Suprapubic skin (tissue), 4 donors: ENCODE results near the gene NENF. TPM values are rescaled to one million over a fixed set of nuclear protein-coding genes. Genes with fewer than 3 reads are reported as not detected.
A peak's percentile ranks its signal among the peaks of the same experiment; 100 is the strongest.
"Not testable (repeated sequence)": the region's sequence is repeated elsewhere in the genome, so short reads cannot be mapped to it uniquely, and the experiment has no call there.

Source experiments
- DNase-seq, 2 donors: peaks; one replicate each; pipeline ENCODE4 v3.0.0-alpha.2; 2019; ENCODE audit warnings: low spot score in 2 of 2
- H3K27ac ChIP-seq: fragments of 200-600 bp; sonication (generic); one replicate; pipeline ENCODE4 v1.5.1; 2019
- H3K27me3 ChIP-seq: fragments of 200-600 bp; sonication (generic); one replicate; pipeline ENCODE4 v1.5.1; 2019
- H3K36me3 ChIP-seq: fragments of 200-600 bp; sonication (generic); one replicate; pipeline ENCODE4 v1.5.1; 2019
- H3K4me1 ChIP-seq: fragments of 200-600 bp; sonication (generic); one replicate; pipeline ENCODE4 v1.5.1; 2019
- H3K4me3 ChIP-seq: fragments of 200-600 bp; sonication (generic); one replicate; pipeline ENCODE4 v1.5.1; 2019; ENCODE audit warnings: mild to moderate bottlenecking
- H3K9me3 ChIP-seq: fragments of 200-600 bp; sonication (generic); one replicate; pipeline ENCODE4 v1.5.1; 2019
- EP300 ChIP-seq: sonication (generic); formaldehyde crosslinking; IDR thresholded peaks from one replicate; pipeline ENCODE4 v1.6.1; 2017; ENCODE audit warnings: antibody characterized with exemption
- POLR2A ChIP-seq, 2 donors: fragments of 450-650 bp; IDR thresholded peaks; one replicate each; pipeline ENCODE4 v1.6.1; 2017; ENCODE audit warnings: antibody characterized with exemption in 2 of 2, mild to moderate bottlenecking in 2 of 2, moderate library complexity in 2 of 2
- POLR2AphosphoS5 ChIP-seq, 3 donors: sonication (generic); formaldehyde crosslinking; IDR thresholded peaks; one replicate each; pipeline ENCODE4 v1.6.1; 2017; ENCODE audit warnings: antibody characterized with exemption in 3 of 3
- WGBS: methylation state at CpG from one replicate; pipeline ENCODE4 v1.1.5; 2018; 5-methylcytosine and 5-hydroxymethylcytosine counted together
- total RNA-seq, 4 donors: library from RNA; depleted of rRNA; stranded (reverse); fragments of >200 nt; gene quantifications; one replicate each; pipeline ENCODE4 v1.1.0, GENCODE V29; 2016
- TF ChIP-seq, protein P1 (sequence below), 2 donors: fragments of 200-600 bp in 1 of 2; fragments of 450-650 bp in 1 of 2; sonication (generic) in 1 of 2; IDR thresholded peaks; one replicate each; pipeline ENCODE4 v1.5.1; 2016 to 2019; ENCODE audit warnings: antibody characterized with exemption in 2 of 2, mild to moderate bottlenecking in 1 of 2, moderate library complexity in 1 of 2

NENF gene
- total RNA-seq, 4 donors from 2014 or later, result 60.6 to 104 (median 87.4) TPM

DNA sequence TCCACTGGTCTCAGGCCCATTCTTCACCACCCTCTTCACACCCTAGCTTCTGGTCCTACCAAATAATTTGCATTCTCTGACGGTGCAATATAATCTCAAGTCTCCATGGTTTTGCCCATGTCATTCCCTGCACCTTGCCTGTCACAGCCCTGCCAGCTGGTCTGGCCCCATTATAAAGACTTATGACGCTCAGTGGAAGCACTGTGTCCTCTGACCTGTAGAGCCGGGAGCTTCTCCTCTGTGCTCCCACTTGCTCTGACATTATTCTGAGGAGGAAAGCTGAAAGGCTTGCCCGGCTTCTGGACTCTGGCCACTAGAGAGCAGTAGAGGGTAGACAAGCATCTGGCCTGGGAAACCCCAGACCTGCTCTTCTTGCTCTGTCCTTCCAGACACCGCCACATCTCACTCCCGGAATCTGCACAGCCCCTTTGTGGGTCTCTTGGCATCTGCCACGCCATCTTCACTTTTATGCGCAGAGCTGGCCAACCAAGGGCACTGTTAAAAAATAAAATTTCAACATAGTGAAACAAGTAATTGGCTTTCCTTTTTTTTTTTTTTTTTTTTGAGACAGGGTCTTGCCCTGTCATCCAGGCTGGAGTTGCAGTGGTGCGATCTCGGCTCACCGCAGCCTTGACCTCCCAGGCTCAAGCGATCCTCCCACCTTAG is 44.4 kb downstream of the NENF start:
- H3K4me1 ChIP-seq, result peaks cover 12% of the 10 kb centered on the region
- H3K27ac ChIP-seq, result no peak overlapping the region
- no peak for TF ChIP-seq EP300
- TF ChIP-seq, protein P1, sequence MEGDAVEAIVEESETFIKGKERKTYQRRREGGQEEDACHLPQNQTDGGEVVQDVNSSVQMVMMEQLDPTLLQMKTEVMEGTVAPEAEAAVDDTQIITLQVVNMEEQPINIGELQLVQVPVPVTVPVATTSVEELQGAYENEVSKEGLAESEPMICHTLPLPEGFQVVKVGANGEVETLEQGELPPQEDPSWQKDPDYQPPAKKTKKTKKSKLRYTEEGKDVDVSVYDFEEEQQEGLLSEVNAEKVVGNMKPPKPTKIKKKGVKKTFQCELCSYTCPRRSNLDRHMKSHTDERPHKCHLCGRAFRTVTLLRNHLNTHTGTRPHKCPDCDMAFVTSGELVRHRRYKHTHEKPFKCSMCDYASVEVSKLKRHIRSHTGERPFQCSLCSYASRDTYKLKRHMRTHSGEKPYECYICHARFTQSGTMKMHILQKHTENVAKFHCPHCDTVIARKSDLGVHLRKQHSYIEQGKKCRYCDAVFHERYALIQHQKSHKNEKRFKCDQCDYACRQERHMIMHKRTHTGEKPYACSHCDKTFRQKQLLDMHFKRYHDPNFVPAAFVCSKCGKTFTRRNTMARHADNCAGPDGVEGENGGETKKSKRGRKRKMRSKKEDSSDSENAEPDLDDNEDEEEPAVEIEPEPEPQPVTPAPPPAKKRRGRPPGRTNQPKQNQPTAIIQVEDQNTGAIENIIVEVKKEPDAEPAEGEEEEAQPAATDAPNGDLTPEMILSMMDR (IDR thresholded peaks at IDR 0.05), result peak; percentile 83 to 86
- TF ChIP-seq POLR2AphosphoS5 (IDR thresholded peaks at IDR 0.05), result no peak
- TF ChIP-seq POLR2A (IDR thresholded peaks at IDR 0.05), result no peak
- 27% methylated on average over 12 of the region's 12 CpGs for WGBS
- H3K4me3 ChIP-seq, result no peak overlapping the region
- no peaks in the 10 kb centered on the region for H3K27me3 ChIP-seq
- no peaks in the 10 kb centered on the region for H3K36me3 ChIP-seq
- peak; percentile 84 to 90 for DNase-seq
- no peaks in the 10 kb centered on the region for H3K9me3 ChIP-seq

DNA sequence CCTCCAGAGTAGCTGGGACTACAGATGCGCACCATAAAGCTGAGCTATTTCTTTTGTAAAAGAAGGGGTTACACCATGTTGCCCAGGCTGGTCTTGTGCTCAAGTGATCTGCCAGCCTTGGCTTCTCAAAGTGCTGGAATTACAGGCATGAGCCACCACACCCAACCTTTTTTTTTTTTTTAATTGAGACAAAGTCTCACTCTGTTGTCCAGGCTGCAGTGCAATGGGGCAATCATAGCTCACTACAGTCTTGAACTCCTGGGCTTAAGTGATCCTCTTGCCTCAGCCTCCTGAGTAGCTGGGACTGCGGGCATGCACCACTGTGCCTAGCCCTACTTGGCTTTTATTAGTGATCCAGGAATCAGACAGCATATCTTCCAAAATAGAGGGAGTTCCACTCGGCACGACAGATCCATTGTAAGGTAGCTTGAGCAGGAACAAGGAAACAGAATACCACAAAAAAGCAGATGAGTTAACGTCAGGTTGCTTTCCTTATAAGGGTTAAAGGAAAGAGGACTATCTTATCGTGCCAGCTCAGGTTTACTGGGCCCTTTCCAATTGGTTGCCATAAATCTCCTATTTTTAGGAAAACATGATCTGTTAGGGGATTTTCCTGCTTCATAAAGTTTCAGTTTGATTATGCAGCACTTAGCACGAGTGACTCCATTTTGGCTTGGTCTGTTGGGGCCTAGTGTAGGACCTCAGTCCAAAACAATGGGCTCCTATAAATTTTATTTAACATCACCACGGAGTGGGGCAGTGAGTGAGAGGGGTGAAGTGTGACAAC is 45.2 kb downstream of the NENF start:
- 52% methylated on average over 8 of the region's 8 CpGs for WGBS
- TF ChIP-seq EP300 (no peak), POLR2AphosphoS5 (IDR thresholded peaks at IDR 0.05) (no peak), POLR2A (IDR thresholded peaks at IDR 0.05) (no peak)
- TF ChIP-seq, protein P1 (IDR thresholded peaks at IDR 0.05), result no peak
- peak in 1 of 2 donors; percentile 62 for DNase-seq
- no peaks in the 10 kb centered on the region for H3K27me3 ChIP-seq
- peaks cover 15% of the 10 kb centered on the region for H3K4me1 ChIP-seq
- no peaks in the 10 kb centered on the region for H3K9me3 ChIP-seq
- H3K4me3 ChIP-seq, result no peak overlapping the region
- no peaks in the 10 kb centered on the region for H3K36me3 ChIP-seq
- H3K27ac ChIP-seq, result no peak overlapping the region

DNA sequence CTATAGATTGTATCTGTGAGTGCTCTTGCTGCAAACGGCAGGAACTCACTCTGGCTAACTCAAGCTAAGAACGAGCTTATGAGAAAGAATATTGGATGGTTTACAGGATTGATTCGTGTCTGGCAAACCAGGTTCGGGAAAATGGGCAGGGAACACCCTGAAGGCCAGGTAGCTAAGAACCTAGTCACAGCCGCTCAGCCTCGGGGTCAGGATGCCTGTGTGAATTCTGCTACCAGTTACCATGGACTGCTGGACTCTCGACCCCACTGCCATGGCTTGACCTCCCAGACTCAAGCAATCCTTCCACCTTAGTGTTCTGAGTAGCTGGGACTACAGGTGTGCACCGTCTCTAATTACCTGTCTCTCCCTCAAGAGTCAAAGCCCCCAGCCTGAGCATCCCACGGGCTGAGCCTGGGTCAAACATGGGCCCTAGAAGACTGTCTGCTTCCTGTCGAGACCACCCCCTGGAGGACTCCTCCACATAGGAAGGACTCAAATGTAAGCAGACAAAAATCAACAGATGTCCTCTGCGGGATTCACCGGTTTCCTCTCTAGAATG is 45.8 kb downstream of the NENF start:
- TF ChIP-seq, protein P1 (IDR thresholded peaks at IDR 0.05), result no peak

DNA sequence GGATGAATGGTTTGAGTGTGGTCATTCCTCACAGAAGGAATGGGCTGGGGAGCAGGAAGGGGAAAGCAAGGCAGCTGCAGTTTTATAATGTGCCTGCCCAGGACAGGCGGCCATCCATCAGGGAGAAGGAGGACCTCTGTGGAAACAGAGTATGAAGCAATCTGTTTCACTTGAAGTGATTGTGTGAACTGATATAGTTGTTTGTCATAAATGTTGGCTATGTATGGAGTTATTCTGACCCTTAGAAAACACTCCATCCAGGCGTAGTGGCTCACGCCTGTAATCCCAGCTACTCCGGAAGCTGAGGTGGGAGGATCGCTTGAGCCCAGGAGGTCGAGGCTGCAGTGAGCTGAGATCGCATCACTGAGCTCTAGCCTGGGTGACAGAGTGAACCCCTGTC is 46.5 kb downstream of the NENF start:
- no peak for TF ChIP-seq POLR2A (IDR thresholded peaks at IDR 0.05)
- TF ChIP-seq, protein P1 (IDR thresholded peaks at IDR 0.05), result no peak
- TF ChIP-seq EP300, result no peak
- TF ChIP-seq POLR2AphosphoS5 (IDR thresholded peaks at IDR 0.05), result no peak
- 85% methylated on average over 7 of the region's 7 CpGs for WGBS
- Histone ChIP-seq H3K4me3 (no peak overlapping the region), H3K9me3 (no peaks in the 10 kb centered on the region), H3K4me1 (peaks cover 15% of the 10 kb centered on the region), H3K27ac (no peak overlapping the region), H3K27me3 (no peaks in the 10 kb centered on the region), H3K36me3 (no peaks in the 10 kb centered on the region)
- no peak for DNase-seq

More for the DNA sequence above, 45.8 kb downstream of the NENF start:
- no peak for DNase-seq
- 85% methylated on average over 12 of the region's 12 CpGs for WGBS
- Histone ChIP-seq H3K4me1 (peaks cover 15% of the 10 kb centered on the region), H3K27me3 (no peaks in the 10 kb centered on the region), H3K9me3 (no peaks in the 10 kb centered on the region), H3K4me3 (no peak overlapping the region), H3K36me3 (no peaks in the 10 kb centered on the region), H3K27ac (no peak overlapping the region)

DNA sequence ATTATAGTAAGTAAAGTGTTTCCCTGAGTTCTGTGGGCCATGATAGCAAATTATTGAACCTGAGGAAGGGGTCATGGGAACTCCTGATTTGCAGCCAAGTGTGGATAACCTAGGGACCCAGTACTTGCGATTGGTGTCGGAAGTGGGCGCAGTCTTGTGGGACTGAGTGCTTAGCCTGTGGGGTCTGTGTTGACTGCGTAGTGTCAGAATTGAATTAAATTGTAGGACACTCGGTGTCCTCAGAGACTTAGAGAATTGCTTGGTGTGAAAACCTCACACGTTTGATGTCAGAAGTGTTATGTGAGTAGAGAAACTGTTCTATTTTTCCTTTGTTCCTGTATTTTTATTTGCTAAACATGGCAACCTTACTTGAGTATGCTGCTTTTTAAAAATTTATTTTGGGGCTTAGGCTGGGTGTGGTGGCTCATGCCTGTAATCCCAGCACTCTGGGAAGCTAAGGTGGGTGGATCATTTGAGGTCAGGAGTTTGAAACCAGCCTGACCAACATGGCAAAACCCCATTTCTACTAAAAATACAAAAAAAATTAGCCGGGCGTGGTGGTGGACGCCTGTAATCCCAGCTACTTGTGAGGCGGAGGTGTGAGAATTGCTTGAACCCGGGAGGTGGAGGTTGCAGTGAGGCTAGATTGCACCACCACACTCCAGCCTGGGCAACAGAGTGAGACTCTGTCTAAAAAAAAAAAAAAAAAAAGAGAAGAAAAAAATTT is 48.2 kb downstream of the NENF start:
- not testable (repeated sequence) for H3K4me3 ChIP-seq, H3K27me3 ChIP-seq, H3K9me3 ChIP-seq, H3K36me3 ChIP-seq, H3K27ac ChIP-seq
- peaks cover 15% of the 10 kb centered on the region for H3K4me1 ChIP-seq
- peak in 1 of 2 donors; percentile 40 for DNase-seq
- whole genome bisulfite sequencing, result 85% methylated on average over 11 of the region's 11 CpGs
